NCI-H2196 treated with DMSO at 0.1 percent for 48 hours (cell line): Measurements from ENCODE around the gene RALGAPA1.

ENCODE experiments used
- DNase-seq: peaks from one replicate; lab custom pipeline; 2025; ENCODE audit not compliant: unreplicated experiment; lab: John Stamatoyannopoulos, UW

RALGAPA1 gene

GRCh38 chr14:35551081-35551480 lies 258.0 kb downstream of the RALGAPA1 start:
- no peak for DNase-seq

GRCh38 chr14:35549551-35549950 lies 259.5 kb downstream of the RALGAPA1 start:
- no peak for DNase-seq

DNA sequence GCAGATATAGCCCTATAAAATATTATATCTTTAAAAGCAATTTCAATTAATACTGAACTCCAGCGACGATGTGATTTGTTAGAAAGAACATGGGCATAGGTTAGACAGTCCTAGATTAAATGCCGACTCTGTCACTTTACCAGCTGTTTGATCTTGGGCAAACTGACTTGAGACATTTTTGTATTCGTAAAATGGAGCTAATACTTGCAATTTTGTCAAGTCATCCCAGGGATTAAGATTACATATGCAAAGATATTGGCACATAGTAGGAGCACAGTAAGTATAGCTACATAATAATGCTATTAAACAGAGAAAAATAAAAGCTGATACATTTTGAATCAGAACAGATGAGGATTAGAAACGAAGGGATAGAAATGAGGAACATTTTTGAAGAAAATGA lies 266.1 kb downstream of the RALGAPA1 start:
- no peak for DNase-seq

- no peak for DNase-seq
These were observed 269.1 kb downstream of the RALGAPA1 start for GRCh38 chr14:35539969-35540368.

DNA sequence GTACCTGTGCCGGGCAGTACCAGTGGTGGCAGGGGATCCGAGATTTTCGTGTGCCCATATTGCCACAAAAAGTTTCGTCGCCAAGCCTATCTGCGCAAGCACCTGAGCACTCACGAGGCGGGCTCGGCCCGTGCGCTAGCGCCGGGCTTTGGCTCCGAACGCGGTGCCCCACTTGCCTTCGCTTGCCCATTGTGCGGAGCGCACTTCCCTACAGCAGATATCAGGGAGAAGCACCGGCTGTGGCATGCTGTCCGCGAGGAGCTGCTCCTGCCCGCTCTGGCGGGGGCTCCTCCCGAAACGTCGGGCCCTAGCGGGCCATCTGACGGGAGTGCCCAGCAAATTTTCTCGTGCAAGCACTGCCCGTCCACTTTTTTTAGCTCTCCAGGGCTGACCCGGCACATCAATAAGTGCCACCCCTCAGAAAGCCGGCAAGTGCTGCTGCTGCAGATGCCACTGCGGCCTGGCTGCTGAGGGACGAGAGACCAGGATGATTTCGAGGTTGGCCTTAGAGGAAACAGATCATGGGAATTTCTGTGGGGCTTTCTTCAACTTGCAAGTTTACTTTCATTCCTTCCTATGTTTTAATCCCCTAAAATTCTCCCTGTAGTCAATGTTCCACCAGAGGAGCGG lies 273.5 kb downstream of the RALGAPA1 start:
- DNase-seq: no peak

GRCh38 chr14:35534873-35535482 lies 274.1 kb downstream of the RALGAPA1 start:
- no peak for DNase-seq

GRCh38 chr14:35534208-35534872 lies 274.8 kb downstream of the RALGAPA1 start:
- peak; percentile 52 for DNase-seq

- DNase-seq: peak; percentile 78
These were observed 275.5 kb downstream of the RALGAPA1 start, which contains the start of gene INSM2 for GRCh38 chr14:35533357-35534207. INSM2 (plus strand) TSS chr14:35534164; CDS start chr14:35534253, 89 bp downstream.

- DNase-seq: no peak
These were observed 276.2 kb downstream of the RALGAPA1 start for GRCh38 chr14:35532783-35533356.

GRCh38 chr14:35531960-35532747 lies 276.9 kb downstream of the RALGAPA1 start:
- DNase-seq: no peak

DNA sequence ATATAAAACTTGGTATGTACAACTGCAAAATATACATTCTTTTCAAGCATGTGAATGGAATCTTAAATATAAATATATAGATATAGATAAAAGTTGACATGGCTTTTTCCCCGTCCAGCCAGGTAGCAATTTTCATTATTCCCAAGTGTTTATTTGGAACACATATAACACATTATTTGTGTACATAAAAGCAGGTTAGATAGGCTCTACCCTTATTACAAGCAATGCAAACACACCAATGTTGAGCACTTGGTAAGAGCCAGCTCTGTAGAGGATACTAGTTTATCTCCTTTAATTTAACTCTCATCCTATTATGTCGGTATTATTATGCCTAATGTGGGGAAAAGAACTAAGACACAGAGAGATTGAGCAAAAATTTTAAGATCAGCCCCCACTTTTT lies 282.1 kb downstream of the RALGAPA1 start:
- DNase-seq: no peak

GRCh38 chr14:35525695-35526094 lies 283.4 kb downstream of the RALGAPA1 start:
- DNase-seq: no peak

- DNase-seq: no peak
These were observed 289.1 kb downstream of the RALGAPA1 start for GRCh38 chr14:35519986-35520385.

DNA sequence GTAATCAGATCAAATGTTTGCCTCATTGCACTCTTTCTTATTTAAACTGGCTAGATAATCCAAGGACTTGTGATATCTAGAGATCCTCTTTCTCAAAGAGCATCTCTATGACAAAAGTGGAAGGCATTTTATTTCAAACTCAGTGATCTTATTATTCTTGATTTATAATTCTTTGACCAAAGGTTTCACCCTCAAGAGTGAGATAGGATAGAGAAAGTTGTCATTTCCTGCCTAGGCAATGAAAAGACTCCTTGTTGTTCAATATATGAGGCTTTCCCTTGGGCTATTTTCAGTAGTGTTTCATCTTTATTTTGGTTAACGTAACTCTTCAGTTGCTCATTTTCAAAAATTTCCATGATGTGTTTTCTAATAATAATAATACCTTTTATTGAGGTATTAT lies 293.2 kb downstream of the RALGAPA1 start:
- no peak for DNase-seq

GRCh38 chr14:35512765-35513164 lies 296.3 kb downstream of the RALGAPA1 start:
- no peak for DNase-seq

- DNase-seq: no peak
These were observed 299.2 kb downstream of the RALGAPA1 start for GRCh38 chr14:35509846-35510245.

- DNase-seq: no peak
These were observed 302.2 kb downstream of the RALGAPA1 start for GRCh38 chr14:35506927-35507326.

GRCh38 chr14:35506461-35506860 lies 302.6 kb downstream of the RALGAPA1 start:
- no peak for DNase-seq

GRCh38 chr14:35504260-35504659 lies 304.8 kb downstream of the RALGAPA1 start:
- DNase-seq: no peak

DNA sequence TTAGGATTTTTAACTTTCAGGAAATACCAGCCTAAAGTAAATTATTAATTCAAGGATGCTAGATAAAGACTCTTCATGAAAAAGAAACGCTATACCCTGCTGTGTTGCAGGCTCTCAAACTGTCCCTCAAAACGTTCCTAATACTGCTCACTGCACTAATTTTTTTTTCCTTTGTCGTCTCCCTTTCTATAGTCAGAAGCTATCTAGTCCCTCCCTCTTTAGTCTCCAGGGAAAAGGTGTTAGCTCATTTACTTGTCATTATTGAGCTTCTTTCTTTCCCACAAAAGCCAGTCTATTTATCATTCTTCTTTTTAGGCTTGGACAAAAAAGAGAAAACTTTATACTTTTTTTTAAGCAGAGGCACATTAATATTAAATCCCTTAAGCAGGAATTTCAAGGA lies 305.4 kb downstream of the RALGAPA1 start:
- no peak for DNase-seq
